ENCODE measurements around the gene HLA-B.

DNA sequence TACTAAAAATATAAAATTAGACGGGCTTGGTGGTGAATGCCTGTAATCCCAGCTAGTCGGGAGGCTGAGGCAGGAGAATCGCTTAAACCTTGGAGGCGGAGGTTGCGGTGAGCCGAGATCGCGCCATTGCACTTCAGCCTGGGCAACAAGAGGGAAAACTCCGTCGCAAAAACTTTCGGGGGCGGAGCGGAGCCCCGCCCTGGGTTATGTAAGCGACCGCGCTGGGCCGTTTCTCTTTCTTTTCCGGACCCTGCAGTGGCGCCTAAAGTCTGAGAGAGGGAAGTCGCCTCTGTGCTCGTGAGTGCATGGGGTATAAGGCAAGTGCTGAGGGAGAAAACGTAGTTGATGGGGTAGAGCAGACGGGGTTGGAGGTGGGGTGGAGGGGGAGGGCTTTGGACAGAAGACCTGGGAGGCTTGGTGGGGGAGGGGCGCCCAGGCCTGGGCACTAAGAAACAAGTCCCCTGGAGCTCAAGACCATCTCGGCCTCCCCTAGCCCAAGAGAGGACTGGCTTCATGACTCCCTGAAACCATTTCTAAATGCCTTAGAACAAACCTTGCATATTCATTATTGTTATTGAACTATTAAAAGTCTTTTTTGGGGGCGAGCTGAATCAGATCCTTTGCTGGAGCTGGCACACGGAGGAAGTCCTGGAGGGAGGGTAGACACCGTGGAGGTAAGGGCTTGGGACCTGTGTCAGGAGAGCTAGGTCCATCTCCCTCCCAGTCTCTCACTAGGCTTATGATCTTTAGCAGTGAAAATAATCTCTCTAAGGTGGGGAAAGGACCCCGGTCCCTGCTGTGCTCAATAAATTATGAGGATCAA lies 43.7 kb upstream of the HLA-B start:
- TF ChIP-seq, protein P1, sequence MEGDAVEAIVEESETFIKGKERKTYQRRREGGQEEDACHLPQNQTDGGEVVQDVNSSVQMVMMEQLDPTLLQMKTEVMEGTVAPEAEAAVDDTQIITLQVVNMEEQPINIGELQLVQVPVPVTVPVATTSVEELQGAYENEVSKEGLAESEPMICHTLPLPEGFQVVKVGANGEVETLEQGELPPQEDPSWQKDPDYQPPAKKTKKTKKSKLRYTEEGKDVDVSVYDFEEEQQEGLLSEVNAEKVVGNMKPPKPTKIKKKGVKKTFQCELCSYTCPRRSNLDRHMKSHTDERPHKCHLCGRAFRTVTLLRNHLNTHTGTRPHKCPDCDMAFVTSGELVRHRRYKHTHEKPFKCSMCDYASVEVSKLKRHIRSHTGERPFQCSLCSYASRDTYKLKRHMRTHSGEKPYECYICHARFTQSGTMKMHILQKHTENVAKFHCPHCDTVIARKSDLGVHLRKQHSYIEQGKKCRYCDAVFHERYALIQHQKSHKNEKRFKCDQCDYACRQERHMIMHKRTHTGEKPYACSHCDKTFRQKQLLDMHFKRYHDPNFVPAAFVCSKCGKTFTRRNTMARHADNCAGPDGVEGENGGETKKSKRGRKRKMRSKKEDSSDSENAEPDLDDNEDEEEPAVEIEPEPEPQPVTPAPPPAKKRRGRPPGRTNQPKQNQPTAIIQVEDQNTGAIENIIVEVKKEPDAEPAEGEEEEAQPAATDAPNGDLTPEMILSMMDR (IDR thresholded peaks at IDR 0.05) = no peak
- TF ChIP-seq ZFX (IDR thresholded peaks at IDR 0.05; ENCODE audit: borderline replicate concordance) = no peak

Data from 22Rv1 (cell line).